ENCODE results near the gene PLEKHG1. TPM values are rescaled to one million over a fixed set of nuclear protein-coding genes. Genes with fewer than 3 reads are reported as not detected.

Gene PLEKHG1
- total RNA-seq, 2 experiments from 2014 or later, result 10.8 to 11.1 TPM

GRCh38 chr6:150610584-150610983 is 10.9 kb downstream of the PLEKHG1 start:
- peaks cover 44% of the 10 kb centered on the region for H3K27me3 Mint-ChIP-seq (ENCODE audit: low read depth)
- H3K27ac Mint-ChIP-seq, result no peak overlapping the region
- H3K36me3 Mint-ChIP-seq (ENCODE audit: low read depth), result no peaks in the 10 kb centered on the region
- DNase-seq, result no peak
- H3K9me3 Mint-ChIP-seq, result no peaks in the 10 kb centered on the region
- CTCF ChIA-PET, result interaction anchor here (0.7 kb wide), 1 partner anchor 67 kb away, joined by 3 read pairs; no protein-coding TSS in a partner anchor
- H3K4me3 Mint-ChIP-seq, result no peak overlapping the region
- H3K4me1 Mint-ChIP-seq (ENCODE audit: low read depth), result peaks cover 5% of the 10 kb centered on the region
- intact Hi-C loops (cut with micrococcal nuclease), result no loop called here

GRCh38 chr6:150613269-150613668 is 13.6 kb downstream of the PLEKHG1 start:
- no peak for DNase-seq
- peaks cover 7% of the 10 kb centered on the region for H3K4me1 Mint-ChIP-seq (ENCODE audit: low read depth)
- intact Hi-C loops (cut with micrococcal nuclease), result no loop called here
- no peak overlapping the region for H3K27ac Mint-ChIP-seq
- CTCF ChIA-PET, result interaction anchor here (1.0 kb wide), 1 partner anchor 30 kb away, joined by 5 read pairs; no protein-coding TSS in a partner anchor
- no peaks in the 10 kb centered on the region for H3K9me3 Mint-ChIP-seq
- peaks cover 32% of the 10 kb centered on the region for H3K27me3 Mint-ChIP-seq (ENCODE audit: low read depth)
- no peaks in the 10 kb centered on the region for H3K36me3 Mint-ChIP-seq (ENCODE audit: low read depth)
- H3K4me3 Mint-ChIP-seq, result no peak overlapping the region

GRCh38 chr6:150615967-150616366 is 16.3 kb downstream of the PLEKHG1 start:
- Mint-ChIP-seq H3K4me1 (ENCODE audit: low read depth) (peaks cover 10% of the 10 kb centered on the region), H3K36me3 (ENCODE audit: low read depth) (no peaks in the 10 kb centered on the region), H3K9me3 (no peaks in the 10 kb centered on the region), H3K27ac (no peak overlapping the region), H3K4me3 (no peak overlapping the region), H3K27me3 (ENCODE audit: low read depth) (peaks cover 34% of the 10 kb centered on the region)
- intact Hi-C loops (cut with micrococcal nuclease), result no loop called here
- CTCF ChIA-PET, result no interaction called here
- no peak for DNase-seq

- DNase-seq, result no peak
- Mint-ChIP-seq H3K4me1 (ENCODE audit: low read depth) (peaks cover 10% of the 10 kb centered on the region), H3K36me3 (ENCODE audit: low read depth) (no peaks in the 10 kb centered on the region), H3K9me3 (no peaks in the 10 kb centered on the region), H3K4me3 (no peak overlapping the region), H3K27ac (no peak overlapping the region), H3K27me3 (ENCODE audit: low read depth) (peaks cover 34% of the 10 kb centered on the region)
- CTCF ChIA-PET, result no interaction called here
- intact Hi-C loops (cut with micrococcal nuclease), result no loop called here
Observed at GRCh38 chr6:150616586-150616985, 16.9 kb downstream of the PLEKHG1 start.

GRCh38 chr6:150617062-150617461 is 17.4 kb downstream of the PLEKHG1 start:
- H3K27me3 Mint-ChIP-seq (ENCODE audit: low read depth), result peaks cover 35% of the 10 kb centered on the region
- H3K9me3 Mint-ChIP-seq, result no peaks in the 10 kb centered on the region
- H3K4me3 Mint-ChIP-seq, result no peak overlapping the region
- intact Hi-C loops (cut with micrococcal nuclease), result no loop called here
- peaks cover 10% of the 10 kb centered on the region for H3K4me1 Mint-ChIP-seq (ENCODE audit: low read depth)
- CTCF ChIA-PET, result no interaction called here
- no peaks in the 10 kb centered on the region for H3K36me3 Mint-ChIP-seq (ENCODE audit: low read depth)
- DNase-seq, result no peak
- H3K27ac Mint-ChIP-seq, result no peak overlapping the region

- no peak overlapping the region for H3K4me3 Mint-ChIP-seq
- H3K27me3 Mint-ChIP-seq (ENCODE audit: low read depth), result peaks cover 31% of the 10 kb centered on the region
- H3K9me3 Mint-ChIP-seq, result no peaks in the 10 kb centered on the region
- CTCF ChIA-PET, result no interaction called here
- no peak overlapping the region for H3K27ac Mint-ChIP-seq
- H3K4me1 Mint-ChIP-seq (ENCODE audit: low read depth), result peaks cover 14% of the 10 kb centered on the region
- no peaks in the 10 kb centered on the region for H3K36me3 Mint-ChIP-seq (ENCODE audit: low read depth)
- intact Hi-C loops (cut with micrococcal nuclease), result no loop called here
- no peak for DNase-seq
Observed at GRCh38 chr6:150617496-150618460, 18.1 kb downstream of the PLEKHG1 start.

GRCh38 chr6:150619275-150619674 is 19.6 kb downstream of the PLEKHG1 start:
- H3K4me1 Mint-ChIP-seq (ENCODE audit: low read depth), result peaks cover 23% of the 10 kb centered on the region
- intact Hi-C loops (cut with micrococcal nuclease), result no loop called here
- H3K27ac Mint-ChIP-seq, result no peak overlapping the region
- CTCF ChIA-PET, result no interaction called here
- no peak overlapping the region for H3K4me3 Mint-ChIP-seq
- DNase-seq, result no peak
- peaks cover 30% of the 10 kb centered on the region for H3K27me3 Mint-ChIP-seq (ENCODE audit: low read depth)
- H3K9me3 Mint-ChIP-seq, result no peaks in the 10 kb centered on the region
- H3K36me3 Mint-ChIP-seq (ENCODE audit: low read depth), result no peaks in the 10 kb centered on the region

GRCh38 chr6:150620244-150620643 is 20.6 kb downstream of the PLEKHG1 start:
- H3K4me3 Mint-ChIP-seq, result no peak overlapping the region
- no peaks in the 10 kb centered on the region for H3K36me3 Mint-ChIP-seq (ENCODE audit: low read depth)
- no peaks in the 10 kb centered on the region for H3K9me3 Mint-ChIP-seq
- H3K27ac Mint-ChIP-seq, result no peak overlapping the region
- H3K4me1 Mint-ChIP-seq (ENCODE audit: low read depth), result peaks cover 23% of the 10 kb centered on the region
- peaks cover 30% of the 10 kb centered on the region for H3K27me3 Mint-ChIP-seq (ENCODE audit: low read depth)
- DNase-seq, result no peak
- CTCF ChIA-PET, result no interaction called here
- intact Hi-C loops (cut with micrococcal nuclease), result no loop called here

GRCh38 chr6:150620763-150621162 is 21.1 kb downstream of the PLEKHG1 start:
- no peaks in the 10 kb centered on the region for H3K9me3 Mint-ChIP-seq

GRCh38 chr6:150622476-150622875 is 22.8 kb downstream of the PLEKHG1 start:
- Mint-ChIP-seq H3K9me3 (no peaks in the 10 kb centered on the region), H3K4me3 (no peak overlapping the region), H3K27ac (no peak overlapping the region), H3K27me3 (ENCODE audit: low read depth) (peaks cover 38% of the 10 kb centered on the region), H3K36me3 (ENCODE audit: low read depth) (no peaks in the 10 kb centered on the region), H3K4me1 (ENCODE audit: low read depth) (peaks cover 21% of the 10 kb centered on the region)
- CTCF ChIA-PET, result no interaction called here
- intact Hi-C loops (cut with micrococcal nuclease), result no loop called here
- no peak for DNase-seq

More at GRCh38 chr6:150620763-150621162, 21.1 kb downstream of the PLEKHG1 start:
- intact Hi-C loops (cut with micrococcal nuclease), result no loop called here
- no peak for DNase-seq
- Mint-ChIP-seq H3K27ac (no peak overlapping the region), H3K4me1 (ENCODE audit: low read depth) (peaks cover 23% of the 10 kb centered on the region), H3K4me3 (no peak overlapping the region), H3K36me3 (ENCODE audit: low read depth) (no peaks in the 10 kb centered on the region), H3K27me3 (ENCODE audit: low read depth) (peaks cover 32% of the 10 kb centered on the region)
- CTCF ChIA-PET, result no interaction called here

- H3K4me1 Mint-ChIP-seq (ENCODE audit: low read depth), result peaks cover 17% of the 10 kb centered on the region
- peak; percentile 18 for DNase-seq
- H3K27me3 Mint-ChIP-seq (ENCODE audit: low read depth), result peaks cover 40% of the 10 kb centered on the region
- no peaks in the 10 kb centered on the region for H3K9me3 Mint-ChIP-seq
- H3K27ac Mint-ChIP-seq, result peak overlapping the region; percentile 3
- intact Hi-C loops (cut with micrococcal nuclease), result loop anchor here (1.0 kb wide), 3 partner anchors 9 to 190 kb away; no protein-coding TSS in a partner anchor
- no peaks in the 10 kb centered on the region for H3K36me3 Mint-ChIP-seq (ENCODE audit: low read depth)
- no peak overlapping the region for H3K4me3 Mint-ChIP-seq
- CTCF ChIA-PET, result no interaction called here
Observed at GRCh38 chr6:150622941-150623874, 23.5 kb downstream of the PLEKHG1 start.

- H3K4me1 Mint-ChIP-seq (ENCODE audit: low read depth), result peaks cover 14% of the 10 kb centered on the region
- no peak for DNase-seq
- no peak overlapping the region for H3K27ac Mint-ChIP-seq
- H3K27me3 Mint-ChIP-seq (ENCODE audit: low read depth), result peaks cover 43% of the 10 kb centered on the region
- H3K36me3 Mint-ChIP-seq (ENCODE audit: low read depth), result no peaks in the 10 kb centered on the region
- CTCF ChIA-PET, result no interaction called here
- no peak overlapping the region for H3K4me3 Mint-ChIP-seq
- no peaks in the 10 kb centered on the region for H3K9me3 Mint-ChIP-seq
- intact Hi-C loops (cut with micrococcal nuclease), result no loop called here
Observed at GRCh38 chr6:150624191-150624590, 24.5 kb downstream of the PLEKHG1 start.

Measured in activated naive CD4-positive, alpha-beta T cell treated with anti-CD3 and anti-CD28 coated beads for 36 hours (primary cell).